LNCAP (cell line): ENCODE measurements around the gene AP4E1.

Experiments
- TF ChIP-seq, protein P1 (sequence below): fragments of 450-650 bp; IDR thresholded peaks from 2 replicates; pipeline ENCODE4 v1.5.1; 2017; ENCODE audit warnings: mild to moderate bottlenecking

AP4E1 gene

DNA sequence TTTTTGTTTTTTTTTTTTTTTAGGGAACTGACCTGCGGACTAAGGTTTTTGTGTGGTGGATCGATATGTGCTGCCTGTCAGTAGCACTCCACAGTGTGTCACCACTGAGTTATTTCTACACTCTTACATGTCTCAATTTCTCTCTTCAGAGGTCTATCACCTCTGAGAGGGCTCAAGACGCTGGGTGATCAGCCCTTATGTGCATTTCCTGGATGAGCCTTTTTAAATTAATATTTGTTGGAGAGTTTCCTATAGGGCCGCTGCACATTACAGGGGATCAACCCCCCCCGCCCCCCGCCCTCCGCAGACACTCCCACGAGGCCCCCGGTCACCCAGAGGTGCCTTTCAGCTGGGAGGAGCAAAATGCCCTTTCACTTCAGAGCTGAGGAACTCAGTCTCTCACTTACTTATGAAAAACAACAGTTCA, 34.5 kb upstream of the AP4E1 start:
- TF ChIP-seq, protein P1, sequence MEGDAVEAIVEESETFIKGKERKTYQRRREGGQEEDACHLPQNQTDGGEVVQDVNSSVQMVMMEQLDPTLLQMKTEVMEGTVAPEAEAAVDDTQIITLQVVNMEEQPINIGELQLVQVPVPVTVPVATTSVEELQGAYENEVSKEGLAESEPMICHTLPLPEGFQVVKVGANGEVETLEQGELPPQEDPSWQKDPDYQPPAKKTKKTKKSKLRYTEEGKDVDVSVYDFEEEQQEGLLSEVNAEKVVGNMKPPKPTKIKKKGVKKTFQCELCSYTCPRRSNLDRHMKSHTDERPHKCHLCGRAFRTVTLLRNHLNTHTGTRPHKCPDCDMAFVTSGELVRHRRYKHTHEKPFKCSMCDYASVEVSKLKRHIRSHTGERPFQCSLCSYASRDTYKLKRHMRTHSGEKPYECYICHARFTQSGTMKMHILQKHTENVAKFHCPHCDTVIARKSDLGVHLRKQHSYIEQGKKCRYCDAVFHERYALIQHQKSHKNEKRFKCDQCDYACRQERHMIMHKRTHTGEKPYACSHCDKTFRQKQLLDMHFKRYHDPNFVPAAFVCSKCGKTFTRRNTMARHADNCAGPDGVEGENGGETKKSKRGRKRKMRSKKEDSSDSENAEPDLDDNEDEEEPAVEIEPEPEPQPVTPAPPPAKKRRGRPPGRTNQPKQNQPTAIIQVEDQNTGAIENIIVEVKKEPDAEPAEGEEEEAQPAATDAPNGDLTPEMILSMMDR = no peak

DNA sequence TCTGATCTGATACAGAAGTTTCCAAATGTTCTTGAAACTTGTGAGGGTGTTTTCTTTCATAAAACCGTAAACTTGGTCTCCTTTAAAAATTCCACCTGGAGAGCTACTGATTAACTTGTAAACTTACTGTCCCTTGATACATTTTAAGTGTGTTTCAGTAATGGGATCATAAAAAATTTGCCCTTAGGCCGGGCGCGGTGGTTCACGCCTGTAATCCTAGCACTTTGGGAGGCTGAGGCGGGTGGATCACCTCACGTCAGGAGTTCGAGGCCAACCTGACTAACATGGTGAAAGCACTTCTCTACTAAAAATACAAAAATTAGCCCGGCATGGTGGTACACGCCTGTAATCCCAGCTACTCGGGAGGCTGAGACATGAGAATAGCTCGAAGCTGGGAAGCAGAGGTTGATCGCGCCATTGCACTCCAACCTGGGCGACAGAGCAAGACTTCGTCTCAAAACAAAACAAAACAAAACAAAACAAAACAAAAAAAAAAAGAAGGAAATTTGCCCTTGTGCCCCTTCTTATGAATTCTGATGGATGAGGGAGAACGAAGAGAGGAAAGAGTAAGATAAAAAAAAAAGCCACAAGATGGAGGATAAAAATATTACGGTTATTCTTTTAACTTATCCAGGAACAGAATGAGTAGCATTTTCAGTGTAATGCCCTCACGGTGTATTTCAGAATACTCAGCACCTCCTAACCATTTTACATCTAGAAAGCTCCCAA, 32.1 kb upstream of the AP4E1 start:
- TF ChIP-seq, protein P1 = no peak

DNA sequence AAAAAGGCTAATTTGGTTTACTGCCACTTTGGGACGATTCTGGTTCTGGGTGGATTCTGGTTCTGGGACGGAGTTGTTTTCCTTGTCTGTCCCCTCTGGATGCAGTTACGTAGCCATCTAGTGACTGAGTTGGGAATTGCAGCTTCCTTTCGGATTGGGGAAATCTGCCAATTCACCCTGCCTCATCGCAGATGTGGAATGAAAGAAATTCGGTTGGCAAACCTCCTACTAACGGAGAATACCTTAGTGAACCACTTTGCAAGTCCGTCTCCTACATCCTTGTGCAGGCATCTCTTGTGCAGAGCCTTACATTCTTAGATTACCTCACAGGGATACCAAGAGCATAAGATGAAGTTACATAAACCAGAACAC, 31.5 kb upstream of the AP4E1 start:
- TF ChIP-seq, protein P1 = peak; percentile 97

DNA sequence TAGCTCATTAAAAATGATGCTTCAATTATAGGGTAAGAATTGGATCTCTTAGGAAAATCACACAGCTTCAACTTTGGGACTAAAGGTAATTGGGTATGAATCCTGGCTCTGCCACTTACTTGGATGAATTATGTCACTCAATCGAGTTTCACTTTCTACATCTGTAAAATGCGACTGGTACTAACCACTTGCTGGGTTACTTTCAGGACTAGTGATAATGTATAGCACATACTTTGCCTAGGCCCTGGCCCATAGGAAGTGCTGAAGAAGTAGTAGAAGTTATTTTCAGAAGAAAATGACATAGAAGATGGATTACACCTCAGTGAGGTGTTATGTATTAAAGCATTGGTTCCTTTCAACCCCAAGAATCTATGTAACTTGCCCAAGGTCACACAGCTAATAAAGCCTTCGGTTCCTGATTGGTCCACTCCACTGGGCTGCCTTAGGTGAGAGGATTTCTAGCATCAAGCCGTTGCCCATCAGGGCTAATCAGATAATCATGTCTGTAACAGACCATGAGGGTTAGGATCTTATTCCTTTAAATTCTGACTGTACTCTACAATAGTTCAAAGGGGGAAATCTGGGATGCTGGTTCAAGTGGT, 29.4 kb upstream of the AP4E1 start:
- TF ChIP-seq, protein P1 = no peak

DNA sequence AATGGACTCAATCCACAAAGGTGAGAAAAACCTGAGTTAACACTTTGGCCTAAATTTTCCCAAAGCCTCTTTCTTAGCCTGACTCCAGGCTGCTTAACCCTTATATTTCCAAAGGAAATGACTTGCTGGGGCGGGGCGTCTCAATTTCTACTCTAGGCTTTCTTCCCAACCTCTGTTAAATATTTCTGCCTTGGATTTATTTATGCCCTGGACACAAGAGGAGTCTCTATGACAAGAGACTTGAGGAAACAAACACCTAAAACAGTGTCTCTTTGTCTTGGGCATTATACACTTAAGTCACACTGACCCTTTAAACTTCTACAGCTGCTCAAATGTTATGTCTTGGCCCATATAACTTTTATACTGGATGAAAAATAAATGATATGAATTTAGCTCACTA, 28.3 kb upstream of the AP4E1 start:
- TF ChIP-seq, protein P1 = no peak

DNA sequence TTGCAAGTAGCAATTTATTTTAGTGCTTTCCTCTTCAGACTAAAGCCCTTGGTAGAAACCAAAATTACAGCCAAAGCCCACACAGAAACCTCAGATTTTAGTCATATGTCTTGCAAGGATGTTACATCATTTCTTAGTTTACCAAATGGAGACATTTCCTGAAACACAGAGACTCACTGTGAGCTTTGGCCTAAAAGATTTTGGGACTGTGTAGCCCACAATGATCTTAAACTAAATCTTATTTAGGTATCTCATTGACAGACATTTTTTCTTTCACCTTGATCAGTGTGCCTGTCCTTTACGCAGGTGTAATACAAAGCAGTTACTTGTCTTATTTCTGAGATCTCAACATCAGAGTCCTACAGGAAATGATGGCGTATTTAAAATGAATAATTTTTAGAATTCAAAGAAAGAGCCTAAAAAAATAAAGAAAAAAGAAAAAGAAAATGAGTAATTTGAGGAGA, 27.8 kb upstream of the AP4E1 start:
- TF ChIP-seq, protein P1 = no peak

DNA sequence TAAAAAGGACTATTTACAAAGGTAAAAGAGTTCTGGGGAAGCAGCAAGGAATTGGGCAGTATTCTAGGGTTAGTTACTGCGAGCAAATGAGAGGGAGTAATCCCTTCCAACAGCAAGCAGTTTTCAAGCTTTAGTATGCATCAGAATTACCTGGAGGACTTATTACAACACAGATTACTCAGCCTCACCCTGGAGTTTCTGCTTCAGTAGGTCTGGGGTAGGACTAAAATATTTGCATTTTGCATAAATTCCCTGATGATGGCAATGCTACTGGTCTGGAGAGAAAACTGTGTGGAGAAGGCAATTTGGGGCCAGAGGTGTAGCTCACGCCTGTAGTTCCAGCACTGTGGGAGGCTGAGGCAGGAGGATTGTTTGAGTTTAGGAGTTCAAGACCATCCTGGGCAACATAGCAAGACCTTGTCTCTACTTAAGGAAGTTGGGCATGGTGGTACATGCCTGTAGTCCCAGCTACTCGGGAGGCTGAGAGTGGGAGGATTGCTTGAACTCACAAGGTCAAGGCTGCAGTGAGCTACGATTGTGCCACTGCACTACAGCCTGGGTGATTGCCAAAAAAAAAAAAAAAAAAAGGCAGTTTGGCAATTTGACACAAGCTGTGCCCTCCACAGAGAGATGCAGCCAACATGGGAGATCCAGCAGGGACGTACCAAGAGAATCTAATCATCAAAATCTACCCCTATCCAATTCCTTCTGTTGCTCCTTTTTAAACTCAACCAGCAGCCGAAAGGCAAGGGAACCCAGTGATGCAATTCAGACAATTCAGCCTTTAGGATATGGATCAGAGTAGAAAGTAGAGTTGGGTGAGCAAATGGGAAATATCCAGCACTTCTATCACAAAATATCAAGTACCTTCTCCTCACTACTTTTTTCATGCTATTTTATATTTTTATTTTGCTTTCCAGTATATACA, 27.1 kb upstream of the AP4E1 start:
- TF ChIP-seq, protein P1 = no peak
